ENCODE data around the gene VPS13C.
A peak's percentile ranks its signal among the peaks of the same experiment; 100 is the strongest.

The VPS13C gene

DNA sequence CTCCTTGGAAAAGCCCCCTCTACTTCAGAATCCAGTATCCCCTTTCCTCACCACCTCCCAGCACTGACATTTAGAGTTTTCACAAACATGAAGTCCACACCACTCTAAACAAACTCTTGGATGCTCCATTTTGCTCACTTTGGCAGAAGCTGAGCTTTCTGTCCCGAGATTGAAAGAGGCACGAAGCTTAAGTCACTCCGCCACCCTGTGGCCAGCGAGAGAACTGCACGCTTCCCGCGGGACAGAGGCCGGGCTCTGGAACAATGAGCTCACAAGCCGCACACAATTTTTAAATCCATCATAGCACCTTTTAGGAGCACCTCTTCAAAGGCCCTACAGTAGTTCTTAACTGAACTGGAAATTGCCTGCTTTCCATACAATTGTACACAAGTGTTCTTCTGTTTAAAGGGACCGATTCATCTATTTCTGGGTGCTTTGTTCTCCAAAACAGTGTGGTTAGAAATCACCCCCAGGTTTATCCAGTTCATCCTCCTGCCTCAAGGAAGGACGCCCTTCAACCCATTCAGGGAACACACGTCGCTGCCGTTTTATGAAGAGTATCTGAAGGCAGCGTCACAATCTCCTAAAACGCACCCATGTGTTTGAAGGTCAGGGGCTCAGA is 226.1 kb downstream of the VPS13C start:
- TF ChIP-seq, protein P1, sequence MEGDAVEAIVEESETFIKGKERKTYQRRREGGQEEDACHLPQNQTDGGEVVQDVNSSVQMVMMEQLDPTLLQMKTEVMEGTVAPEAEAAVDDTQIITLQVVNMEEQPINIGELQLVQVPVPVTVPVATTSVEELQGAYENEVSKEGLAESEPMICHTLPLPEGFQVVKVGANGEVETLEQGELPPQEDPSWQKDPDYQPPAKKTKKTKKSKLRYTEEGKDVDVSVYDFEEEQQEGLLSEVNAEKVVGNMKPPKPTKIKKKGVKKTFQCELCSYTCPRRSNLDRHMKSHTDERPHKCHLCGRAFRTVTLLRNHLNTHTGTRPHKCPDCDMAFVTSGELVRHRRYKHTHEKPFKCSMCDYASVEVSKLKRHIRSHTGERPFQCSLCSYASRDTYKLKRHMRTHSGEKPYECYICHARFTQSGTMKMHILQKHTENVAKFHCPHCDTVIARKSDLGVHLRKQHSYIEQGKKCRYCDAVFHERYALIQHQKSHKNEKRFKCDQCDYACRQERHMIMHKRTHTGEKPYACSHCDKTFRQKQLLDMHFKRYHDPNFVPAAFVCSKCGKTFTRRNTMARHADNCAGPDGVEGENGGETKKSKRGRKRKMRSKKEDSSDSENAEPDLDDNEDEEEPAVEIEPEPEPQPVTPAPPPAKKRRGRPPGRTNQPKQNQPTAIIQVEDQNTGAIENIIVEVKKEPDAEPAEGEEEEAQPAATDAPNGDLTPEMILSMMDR (IDR thresholded peaks at IDR 0.05; ENCODE audit: insufficient read depth, low read length, poor library complexity, severe bottlenecking), result peak; percentile 97
- Histone ChIP-seq H3K36me3 (ENCODE audit: control insufficient read depth, insufficient read depth, low read length) (no peaks in the 10 kb centered on the region), H3K4me3 (replicated peaks; ENCODE audit: low read depth, low read length) (no peak overlapping the region), H3K27me3 (replicated peaks; ENCODE audit: control insufficient read depth, insufficient read depth, low read length) (no peaks in the 10 kb centered on the region)
- DNase-seq (ENCODE audit: extremely low read depth, insufficient read length), result peak; percentile 67

GRCh38 chr15:61832223-61832622 is 228.0 kb downstream of the VPS13C start:
- TF ChIP-seq, protein P1 (IDR thresholded peaks at IDR 0.05; ENCODE audit: insufficient read depth, low read length, poor library complexity, severe bottlenecking), result no peak
- no peaks in the 10 kb centered on the region for H3K27me3 ChIP-seq (replicated peaks; ENCODE audit: control insufficient read depth, insufficient read depth, low read length)
- no peaks in the 10 kb centered on the region for H3K36me3 ChIP-seq (ENCODE audit: control insufficient read depth, insufficient read depth, low read length)
- DNase-seq (ENCODE audit: extremely low read depth, insufficient read length), result no peak
- no peak overlapping the region for H3K4me3 ChIP-seq (replicated peaks; ENCODE audit: low read depth, low read length)

DNA sequence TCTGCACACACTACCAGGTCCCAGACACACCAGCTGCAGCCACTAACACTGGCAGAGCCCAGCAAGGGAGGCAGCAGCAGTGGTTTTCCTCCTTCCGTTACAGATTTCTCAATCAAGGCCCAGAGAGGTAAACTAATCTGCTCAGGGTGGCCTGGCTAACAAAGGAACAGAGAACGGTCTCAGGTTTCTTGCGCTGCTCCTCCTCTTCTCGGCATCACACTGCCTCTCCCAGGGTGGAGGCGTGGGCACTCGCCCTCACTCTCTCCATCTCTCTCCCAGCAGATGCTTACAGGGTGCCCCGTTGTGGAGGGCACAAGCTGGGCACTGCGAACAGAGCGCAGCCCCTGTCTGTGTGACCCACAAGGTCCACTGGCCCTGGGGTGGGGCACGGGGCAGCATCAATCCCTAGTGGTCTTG is 228.7 kb downstream of the VPS13C start:
- no peaks in the 10 kb centered on the region for H3K36me3 ChIP-seq (ENCODE audit: control insufficient read depth, insufficient read depth, low read length)
- H3K4me3 ChIP-seq (replicated peaks; ENCODE audit: low read depth, low read length), result no peak overlapping the region
- TF ChIP-seq, protein P1 (IDR thresholded peaks at IDR 0.05; ENCODE audit: insufficient read depth, low read length, poor library complexity, severe bottlenecking), result no peak
- no peaks in the 10 kb centered on the region for H3K27me3 ChIP-seq (replicated peaks; ENCODE audit: control insufficient read depth, insufficient read depth, low read length)
- DNase-seq (ENCODE audit: extremely low read depth, insufficient read length), result no peak

- no peak for DNase-seq (ENCODE audit: extremely low read depth, insufficient read length)
- H3K4me3 ChIP-seq (replicated peaks; ENCODE audit: low read depth, low read length), result no peak overlapping the region
- TF ChIP-seq, protein P1 (IDR thresholded peaks at IDR 0.05; ENCODE audit: insufficient read depth, low read length, poor library complexity, severe bottlenecking), result no peak
- H3K36me3 ChIP-seq (ENCODE audit: control insufficient read depth, insufficient read depth, low read length), result no peaks in the 10 kb centered on the region
- H3K27me3 ChIP-seq (replicated peaks; ENCODE audit: control insufficient read depth, insufficient read depth, low read length), result no peaks in the 10 kb centered on the region
These were observed 229.5 kb downstream of the VPS13C start for GRCh38 chr15:61830536-61831330.

DNA sequence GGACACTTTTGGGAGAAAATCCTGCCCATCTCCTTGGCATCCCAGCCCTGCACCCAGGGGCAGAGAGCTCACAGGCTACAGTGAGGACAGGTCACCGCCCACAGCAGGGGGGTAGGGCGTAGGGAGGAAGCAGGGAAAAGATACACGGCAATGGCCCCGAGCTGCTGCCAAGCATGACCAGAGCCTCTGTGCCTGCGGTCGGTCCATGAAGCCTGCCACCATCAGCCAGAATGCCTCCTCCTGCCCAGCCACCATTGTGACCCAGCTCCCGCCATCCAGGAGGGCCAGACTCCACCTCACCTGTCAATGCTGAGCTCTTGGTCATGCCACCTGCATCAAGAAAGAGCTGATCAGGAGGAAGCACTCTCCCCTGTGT is 230.7 kb downstream of the VPS13C start:
- Histone ChIP-seq H3K27me3 (replicated peaks; ENCODE audit: control insufficient read depth, insufficient read depth, low read length) (no peaks in the 10 kb centered on the region), H3K4me3 (replicated peaks; ENCODE audit: low read depth, low read length) (no peak overlapping the region), H3K36me3 (ENCODE audit: control insufficient read depth, insufficient read depth, low read length) (no peaks in the 10 kb centered on the region)
- DNase-seq (ENCODE audit: extremely low read depth, insufficient read length), result no peak
- TF ChIP-seq, protein P1 (IDR thresholded peaks at IDR 0.05; ENCODE audit: insufficient read depth, low read length, poor library complexity, severe bottlenecking), result no peak
